Stimulated activated CD4-positive, alpha-beta T cell treated with anti-CD3 and anti-CD28 coated beads, Interleukin-1b, Interleukin-23, amount 100 ng/mL, for 48 hours (primary cell): ENCODE data around the gene DUS1L.

Experiments used
- DNase-seq: peaks from one replicate; pipeline ENCODE4 v3.0.0-alpha.2; 2020

The DUS1L gene

DNA sequence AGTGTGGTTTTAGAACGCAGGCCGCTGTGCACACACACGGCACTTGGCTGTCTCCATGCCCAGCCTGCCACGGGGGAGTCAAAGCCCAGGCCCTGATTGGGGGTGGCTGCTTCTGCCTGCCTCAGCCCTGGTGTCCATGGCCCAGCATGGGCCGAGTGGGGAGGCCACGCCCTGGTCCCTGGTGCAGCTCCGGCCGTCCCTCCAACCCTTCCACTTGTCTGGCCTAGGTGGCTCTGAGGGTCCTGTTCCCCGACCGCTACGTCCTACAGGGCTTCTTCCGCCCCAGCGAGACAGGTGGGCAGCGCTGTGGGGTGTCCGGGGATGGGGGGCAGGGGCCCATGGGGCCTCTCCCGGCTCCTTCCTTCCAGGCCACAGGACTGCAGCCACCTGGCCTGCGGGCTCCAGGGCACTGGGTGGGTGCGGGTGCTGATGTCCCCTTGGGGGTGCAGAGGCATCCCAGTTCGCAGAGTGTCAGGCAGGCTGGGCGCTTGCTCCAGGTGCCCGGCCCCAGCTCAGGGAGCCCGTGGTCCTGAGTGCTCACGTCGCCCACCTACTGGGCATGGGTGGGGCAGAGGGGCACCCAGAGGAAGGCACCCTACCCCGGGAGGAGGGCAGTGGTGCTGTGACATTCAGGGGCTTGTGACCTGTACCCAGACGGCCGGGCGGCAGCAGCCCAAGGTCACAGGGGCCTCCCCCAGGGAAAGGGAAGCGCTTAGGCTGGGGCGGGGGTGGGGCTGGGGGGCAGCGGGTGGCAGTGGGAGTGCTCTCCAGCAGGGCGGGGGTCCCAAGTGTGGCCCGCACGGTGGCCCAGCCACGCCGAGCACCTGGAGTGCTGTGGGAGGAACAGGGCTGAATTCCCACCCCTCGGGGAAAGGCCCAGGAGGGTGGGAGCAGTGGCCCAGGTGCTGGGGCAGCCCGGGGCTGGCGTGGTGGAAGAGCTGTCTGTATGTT is 54.8 kb downstream of the DUS1L start:
- no peak for DNase-seq

DNA sequence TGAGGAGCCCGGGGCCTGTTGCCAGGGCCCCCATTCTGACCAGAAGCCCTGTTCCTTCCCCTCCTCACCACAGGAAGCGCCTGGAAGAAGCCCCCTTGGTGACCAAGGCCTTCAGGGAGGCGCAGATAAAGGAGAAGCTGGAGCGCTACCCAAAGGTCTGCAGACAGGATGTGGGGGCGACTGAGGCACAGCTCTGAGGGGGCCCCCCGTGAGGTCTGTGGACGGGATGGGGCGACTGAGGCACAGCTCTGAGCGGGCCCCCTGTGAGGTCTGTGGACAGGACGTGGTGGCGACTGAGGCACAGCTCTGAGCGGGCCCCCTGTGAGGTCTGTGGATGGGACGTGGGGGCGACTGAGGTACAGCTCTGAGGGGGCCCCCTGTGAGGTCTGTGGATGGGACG is 56.2 kb downstream of the DUS1L start:
- no peak for DNase-seq

DNA sequence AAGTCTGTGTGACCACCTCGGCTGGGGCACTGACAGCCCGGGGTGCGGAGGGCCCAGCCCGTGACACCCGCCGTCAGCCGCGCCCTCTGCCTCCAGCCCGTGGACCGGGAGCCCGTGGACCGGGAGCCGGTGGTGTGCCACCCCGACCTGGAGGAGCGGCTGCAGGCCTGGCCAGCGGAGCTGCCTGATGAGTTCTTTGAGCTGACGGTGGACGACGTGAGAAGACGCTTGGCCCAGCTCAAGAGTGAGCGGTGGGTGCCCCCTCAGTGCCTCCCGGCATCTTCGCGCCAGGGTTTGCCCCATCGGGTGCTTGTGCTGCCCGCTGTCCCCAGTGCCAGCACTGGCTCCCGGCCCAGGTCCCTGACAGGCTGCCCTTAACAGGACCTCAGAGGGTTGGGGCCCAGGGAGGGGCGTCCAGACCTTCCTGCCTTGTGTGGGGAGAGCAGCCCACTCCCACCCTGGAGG is 56.6 kb downstream of the DUS1L start:
- DNase-seq: no peak

DNA sequence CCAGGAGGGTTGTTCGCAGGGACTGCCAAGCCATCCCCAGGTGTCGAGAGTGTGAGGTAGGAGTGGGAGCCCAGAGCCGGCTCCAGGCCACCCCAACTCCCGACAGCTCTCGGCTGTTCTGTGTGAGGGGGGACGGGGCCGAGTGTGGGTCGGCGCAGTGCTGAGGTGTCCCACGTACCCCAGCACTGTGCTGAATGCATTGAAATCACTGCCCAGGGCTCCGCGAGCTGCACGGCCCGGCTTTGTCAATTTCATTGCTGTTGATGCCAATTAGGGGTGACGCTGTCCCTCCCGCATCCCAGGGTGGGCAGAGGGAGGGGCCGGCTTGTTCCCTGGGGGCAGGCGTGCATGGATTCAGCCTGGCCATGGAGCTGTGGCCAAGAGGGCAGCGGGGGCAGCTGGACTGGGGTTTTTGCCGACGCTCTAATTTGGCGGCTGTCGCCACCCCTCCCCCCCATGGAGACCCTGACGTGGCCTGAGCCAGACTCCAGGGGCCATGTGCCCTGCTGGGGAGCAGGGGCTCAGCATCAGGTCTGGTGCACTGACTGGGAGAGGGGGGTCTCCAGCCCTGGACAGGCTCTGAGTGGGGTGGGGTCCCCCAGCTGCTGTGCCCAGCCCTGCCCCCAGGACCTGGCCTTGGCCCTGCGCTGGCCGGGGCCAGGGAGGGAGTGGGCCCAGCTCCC is 57.2 kb downstream of the DUS1L start:
- DNase-seq: no peak
